Activated naive CD4-positive, alpha-beta T cell (primary cell): ENCODE results near the gene PLEKHN1.
"Not testable (repeated sequence)": the region's sequence is repeated elsewhere in the genome, so short reads cannot be mapped to it uniquely, and the experiment has no call there.

Source experiments
- DNase-seq, 4 experiments: peaks; one replicate each; lab custom pipeline; 2025; lab: John Stamatoyannopoulos, UW

PLEKHN1 gene

DNA sequence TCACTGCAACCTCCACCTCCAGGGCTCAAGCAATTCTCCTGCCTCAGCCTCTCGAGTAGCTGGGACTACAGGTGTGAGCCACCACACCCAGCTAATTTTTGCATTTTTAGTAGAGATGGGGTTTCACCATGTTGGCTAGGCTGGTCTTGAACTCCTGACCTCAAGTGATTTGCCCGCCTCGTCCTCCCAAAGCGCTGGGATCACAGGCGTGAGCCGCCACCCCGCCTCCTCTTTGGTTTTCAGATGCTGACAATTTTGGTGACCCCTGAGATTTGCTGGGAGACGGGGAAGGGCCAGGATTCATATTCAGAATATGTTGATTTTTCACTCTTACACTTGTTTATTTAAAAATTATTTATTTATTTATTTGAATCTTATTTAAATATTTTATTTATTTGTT is 43.8 kb downstream of the PLEKHN1 start:
- not testable (repeated sequence) for DNase-seq

DNA sequence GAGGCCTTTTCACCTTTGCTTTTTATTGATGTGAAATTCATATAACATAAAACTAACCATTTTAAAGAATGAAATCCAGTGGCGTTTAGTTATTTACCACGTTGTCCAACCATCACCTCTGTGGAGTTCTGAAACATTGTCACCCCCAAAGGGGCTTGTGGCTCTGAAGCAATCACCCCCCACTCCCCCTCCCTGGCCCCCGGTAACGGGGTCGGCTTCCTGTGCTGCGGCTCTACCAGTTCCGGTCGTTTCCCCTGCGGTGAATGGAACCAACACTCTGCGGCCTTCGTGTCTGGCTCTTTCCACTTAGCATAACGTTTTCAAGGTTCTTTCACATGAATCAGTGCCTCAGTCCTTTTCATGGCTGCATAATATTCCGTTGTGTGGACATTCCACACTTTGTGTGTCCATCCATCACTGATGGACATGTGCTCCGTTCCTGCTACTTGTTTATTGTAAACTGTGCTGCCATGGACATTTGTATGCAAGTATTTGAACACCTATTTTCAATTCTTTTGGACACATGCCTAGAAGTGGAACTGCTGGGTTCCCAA is 45.2 kb downstream of the PLEKHN1 start:
- no peak for DNase-seq

DNA sequence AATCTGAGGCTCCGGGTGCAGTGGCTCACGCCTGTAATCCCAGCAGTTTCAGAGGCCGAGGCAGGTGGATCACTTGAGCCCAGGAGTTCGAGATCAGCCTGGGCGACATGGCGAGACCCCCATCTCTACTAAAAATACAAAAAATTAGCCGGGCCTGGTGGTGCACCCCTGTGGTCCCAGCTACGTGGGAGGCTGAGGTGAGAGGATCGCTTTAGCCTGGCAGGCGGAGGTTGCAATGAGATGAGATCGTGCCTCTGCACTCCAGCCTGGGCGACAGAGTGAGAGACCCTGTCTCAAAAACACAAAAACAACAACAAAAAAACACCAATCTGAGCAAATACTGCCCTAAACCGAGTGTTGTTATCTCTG is 46.4 kb downstream of the PLEKHN1 start:
- not testable (repeated sequence) for DNase-seq

DNA sequence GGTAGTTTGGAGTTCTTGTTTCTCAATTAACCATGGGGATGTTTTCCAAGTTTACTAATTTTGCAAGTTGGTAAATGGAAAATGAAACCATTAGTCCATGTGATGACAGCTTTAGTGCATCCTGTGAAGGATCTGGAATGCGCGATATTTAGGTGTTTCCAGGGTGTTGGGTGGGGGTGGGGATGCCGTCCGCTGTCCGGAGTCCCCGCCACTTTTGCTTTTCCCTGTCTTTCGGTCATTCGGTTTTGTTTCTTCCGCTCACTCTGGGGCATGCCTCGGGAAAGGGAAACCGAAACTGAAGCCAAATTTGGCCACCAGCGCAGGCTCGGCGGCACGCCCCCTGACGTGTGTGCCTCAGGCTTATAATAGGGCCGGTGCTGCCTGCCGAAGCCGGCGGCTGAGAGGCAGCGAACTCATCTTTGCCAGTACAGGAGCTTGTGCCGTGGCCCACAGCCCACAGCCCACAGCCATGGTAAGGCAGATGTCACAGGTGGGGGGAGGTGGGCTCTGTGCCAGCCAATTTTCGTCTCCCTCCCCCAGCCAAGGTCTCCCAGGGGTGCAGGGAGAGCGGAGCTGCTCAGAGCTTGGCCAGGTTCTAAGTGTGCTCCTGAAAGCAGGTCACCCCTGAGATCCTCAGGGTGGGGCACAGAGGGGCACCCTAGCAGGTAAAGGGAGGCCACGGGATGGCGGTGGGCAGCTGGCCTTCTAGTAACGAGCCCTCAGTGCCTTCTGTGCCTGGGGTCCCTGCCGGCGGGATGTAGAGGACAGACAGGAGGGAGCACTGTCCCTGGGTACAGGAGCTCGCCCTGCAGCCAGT is 47.0 kb downstream of the PLEKHN1 start, which contains the start of gene ISG15:
Gene ISG15, plus strand, starts transcription at position 393 of the 817 bp plus-strand sequence. Its CDS starts 77 bp downstream, at position 470.
- DNase-seq: peak; percentile 45 to 89 (median 62)

DNA sequence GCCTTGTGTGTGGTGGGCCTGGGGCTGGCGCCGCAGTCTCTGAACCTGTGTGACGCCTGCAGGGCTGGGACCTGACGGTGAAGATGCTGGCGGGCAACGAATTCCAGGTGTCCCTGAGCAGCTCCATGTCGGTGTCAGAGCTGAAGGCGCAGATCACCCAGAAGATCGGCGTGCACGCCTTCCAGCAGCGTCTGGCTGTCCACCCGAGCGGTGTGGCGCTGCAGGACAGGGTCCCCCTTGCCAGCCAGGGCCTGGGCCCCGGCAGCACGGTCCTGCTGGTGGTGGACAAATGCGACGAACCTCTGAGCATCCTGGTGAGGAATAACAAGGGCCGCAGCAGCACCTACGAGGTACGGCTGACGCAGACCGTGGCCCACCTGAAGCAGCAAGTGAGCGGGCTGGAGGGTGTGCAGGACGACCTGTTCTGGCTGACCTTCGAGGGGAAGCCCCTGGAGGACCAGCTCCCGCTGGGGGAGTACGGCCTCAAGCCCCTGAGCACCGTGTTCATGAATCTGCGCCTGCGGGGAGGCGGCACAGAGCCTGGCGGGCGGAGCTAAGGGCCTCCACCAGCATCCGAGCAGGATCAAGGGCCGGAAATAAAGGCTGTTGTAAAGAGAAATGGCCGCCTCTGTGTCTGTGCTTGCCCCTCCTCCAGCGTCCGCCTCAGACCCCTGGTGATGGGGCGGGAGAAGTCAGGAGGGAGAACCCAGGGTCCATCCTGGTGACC is 47.8 kb downstream of the PLEKHN1 start:
- DNase-seq: peak in 1 of 4 experiments; percentile 28

DNA sequence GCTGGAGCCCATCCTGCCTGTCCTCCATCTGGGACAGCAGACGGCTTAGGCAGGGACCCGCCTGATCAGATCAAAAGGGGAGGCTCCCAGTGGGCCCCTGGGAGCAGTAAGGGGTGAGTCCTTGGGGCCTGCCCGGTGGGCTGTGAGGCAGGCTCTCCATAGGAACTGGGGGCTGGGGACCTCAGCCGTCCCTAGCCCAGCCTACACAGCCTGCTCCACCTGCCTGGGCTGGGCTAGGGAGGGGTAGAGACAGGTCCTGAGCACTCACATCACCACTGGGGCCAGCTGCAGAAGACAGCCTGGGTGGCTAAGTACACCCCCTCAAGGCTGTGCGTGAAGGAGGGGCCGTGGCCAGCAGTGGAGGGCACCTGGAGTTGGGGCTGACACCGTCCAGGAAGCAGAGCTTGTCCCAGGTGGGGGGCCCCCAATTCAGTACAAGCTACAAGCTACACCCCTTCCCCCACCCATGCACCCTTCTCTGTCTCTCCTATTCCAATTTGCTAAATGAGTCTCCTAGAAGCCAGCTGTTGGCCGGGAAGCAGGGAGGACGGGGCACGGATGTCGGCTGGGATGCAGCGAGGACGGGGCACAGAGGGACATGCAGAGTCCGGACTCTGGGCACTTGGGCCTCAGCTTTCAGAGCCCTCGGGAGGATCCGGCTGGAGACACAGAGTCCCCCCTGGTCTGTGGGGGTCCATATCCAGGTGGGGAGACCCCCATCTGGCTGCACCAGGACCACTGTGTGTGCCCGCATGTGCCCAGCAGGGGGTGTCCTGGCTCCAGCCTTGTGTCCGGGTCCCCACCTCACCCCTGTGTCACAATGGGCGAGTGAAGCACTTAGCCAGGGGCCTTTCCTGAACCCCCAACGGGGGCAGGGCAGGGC is 48.8 kb downstream of the PLEKHN1 start:
- DNase-seq: no peak

DNA sequence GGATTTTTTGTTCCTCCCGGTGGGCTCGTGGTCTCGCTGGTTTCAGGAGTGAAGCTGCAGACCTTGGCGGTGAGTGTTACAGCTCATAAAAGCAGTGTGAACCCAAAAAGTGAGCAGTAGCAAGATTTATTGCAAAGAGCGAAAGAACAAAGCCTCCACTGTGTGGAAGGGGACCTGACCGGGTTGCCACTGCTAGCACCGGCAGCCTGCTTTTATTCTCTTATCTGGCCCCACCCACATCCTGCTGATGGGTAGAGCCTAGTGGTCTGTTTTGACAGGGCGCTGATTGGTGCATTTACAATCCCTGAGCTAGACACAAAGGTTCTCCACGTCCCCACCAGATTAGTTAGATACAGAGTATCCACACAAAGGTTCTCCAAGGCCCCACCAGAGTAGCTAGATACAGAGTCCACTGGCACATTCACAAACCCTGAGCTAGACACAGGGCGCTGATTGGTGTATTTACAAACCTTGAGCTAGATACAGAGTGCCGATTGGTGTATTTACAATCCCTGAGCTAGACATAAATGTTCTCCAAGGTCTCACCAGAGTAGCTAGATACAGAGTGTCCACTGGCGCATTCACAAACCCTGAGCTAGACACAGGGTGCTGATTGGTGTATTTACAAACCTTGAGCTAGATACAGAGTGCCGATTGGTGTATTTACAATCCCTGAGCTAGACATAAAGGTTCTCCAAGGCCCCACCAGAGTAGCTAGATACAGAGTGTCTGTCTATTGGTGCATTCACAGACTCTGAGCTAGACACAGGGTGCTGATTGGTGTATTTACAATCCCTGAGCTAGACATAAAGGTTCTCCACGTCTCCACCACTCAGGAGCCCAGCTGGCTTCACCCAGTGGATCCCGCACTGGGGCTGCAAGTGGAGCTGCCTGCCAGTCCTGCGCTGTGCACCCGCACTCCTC is 51.4 kb downstream of the PLEKHN1 start:
- not testable (repeated sequence) for DNase-seq

DNA sequence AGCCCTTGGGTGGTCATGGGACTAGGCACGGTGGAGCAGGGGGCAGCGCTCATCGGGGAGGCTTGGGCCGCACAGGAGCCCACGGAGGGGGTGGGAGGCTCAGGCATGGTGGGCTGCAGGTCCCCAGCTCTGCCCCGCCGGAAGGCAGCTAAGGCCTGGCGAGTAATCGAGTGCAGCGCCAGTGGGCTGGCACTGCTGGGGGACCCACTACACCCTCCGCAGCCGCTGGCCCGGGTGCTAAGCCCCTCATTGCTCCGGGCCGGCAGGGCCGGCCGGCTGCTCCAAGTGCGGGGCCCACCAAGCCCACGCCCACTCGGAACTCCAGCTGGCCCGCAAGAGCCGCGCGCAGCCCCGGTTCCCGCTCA is 52.0 kb downstream of the PLEKHN1 start:
- not testable (repeated sequence) for DNase-seq

DNA sequence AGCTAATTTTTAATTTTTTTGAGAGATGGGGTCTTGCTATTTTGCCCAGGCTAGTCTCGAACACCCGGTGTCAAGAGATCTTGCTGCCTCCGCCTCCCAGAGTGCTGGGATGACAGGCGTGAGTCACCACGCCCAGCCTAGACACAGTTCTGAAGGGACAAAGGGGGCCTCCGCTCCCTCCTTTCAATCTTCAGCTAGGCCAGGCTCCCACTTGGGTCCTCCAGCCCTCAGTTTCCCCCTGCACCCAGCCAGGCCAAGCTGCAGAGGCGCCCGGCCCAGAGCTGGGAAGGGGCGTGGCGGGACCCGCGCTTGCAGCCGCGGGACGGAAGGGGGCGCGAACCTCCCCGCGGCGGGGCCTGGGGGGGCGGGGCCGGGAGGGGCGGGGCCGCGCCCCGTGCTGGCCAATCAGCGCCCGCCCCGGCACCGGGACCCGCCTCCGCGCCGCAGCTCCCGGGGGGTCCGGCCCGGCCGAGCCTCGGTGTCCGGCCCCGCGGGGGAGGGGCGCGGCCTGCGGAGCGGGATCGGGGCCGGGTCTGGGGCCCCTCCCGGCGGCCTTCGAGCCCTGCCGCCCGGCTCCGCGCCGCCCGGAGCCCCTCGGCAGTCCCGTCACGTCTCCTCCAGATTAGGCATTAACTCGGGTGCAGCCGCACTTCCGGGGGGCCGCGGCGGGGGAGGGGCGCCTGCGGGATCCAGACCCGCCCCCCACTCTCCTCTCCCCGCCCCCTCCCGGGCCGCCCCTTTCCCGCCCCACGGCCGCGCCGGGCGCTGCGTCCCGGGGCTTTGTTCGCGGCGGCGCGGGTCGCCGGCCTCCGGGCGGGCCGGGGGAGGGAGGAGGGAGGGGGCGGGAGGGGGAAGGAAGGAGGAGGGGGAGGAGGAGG is 53.1 kb downstream of the PLEKHN1 start:
- DNase-seq: peak; percentile 49 to 83 (median 60)

DNA sequence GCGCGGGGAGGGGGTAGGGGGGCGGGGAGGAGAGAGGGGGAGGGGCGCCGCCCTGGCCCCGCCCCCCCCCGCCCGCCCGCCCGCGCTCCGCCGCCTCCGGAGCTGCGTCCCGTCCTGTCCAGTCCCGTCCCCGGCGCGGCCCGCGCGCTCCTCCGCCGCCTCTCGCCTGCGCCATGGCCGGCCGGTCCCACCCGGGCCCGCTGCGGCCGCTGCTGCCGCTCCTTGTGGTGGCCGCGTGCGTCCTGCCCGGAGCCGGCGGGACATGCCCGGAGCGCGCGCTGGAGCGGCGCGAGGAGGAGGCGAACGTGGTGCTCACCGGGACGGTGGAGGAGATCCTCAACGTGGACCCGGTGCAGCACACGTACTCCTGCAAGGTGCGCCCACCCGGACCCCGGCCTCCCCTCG is 53.7 kb downstream of the PLEKHN1 start, which contains the start of gene AGRN:
Gene AGRN, plus strand, starts transcription at position 121 of the 405 bp plus-strand sequence. Its CDS starts 53 bp downstream, at position 174.
- no peak for DNase-seq

DNA sequence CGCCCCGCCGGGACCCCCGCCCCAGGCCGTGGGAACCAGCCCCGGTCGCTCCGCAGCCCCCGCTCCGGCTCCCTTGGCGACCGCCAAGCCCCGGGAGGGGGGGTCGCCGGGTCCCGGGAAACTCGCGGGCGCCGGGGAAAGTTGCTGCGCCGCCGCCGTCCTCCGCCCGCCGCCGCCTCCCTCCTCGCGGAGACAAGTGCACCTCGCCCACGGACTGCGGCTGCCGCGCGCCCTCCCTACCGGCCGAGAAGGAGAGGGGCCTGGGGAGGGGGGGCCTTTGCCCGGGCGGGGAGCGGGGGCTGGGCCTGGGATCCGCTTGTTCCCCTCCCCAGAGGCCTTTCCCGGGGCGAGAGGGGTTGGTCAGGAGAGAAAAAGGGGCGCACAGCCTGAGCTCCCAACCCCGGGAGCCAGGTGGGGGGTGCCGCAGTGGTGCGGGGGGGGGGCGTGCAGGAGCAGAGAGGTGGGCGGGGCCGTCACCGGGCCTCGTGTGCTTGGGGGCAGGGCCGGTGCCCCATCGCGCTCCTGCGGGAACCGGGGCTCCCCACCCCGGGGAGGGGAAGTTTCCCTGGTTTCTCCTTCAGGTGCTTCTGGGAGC is 54.2 kb downstream of the PLEKHN1 start:
- peak in 1 of 4 experiments; percentile 45 for DNase-seq

DNA sequence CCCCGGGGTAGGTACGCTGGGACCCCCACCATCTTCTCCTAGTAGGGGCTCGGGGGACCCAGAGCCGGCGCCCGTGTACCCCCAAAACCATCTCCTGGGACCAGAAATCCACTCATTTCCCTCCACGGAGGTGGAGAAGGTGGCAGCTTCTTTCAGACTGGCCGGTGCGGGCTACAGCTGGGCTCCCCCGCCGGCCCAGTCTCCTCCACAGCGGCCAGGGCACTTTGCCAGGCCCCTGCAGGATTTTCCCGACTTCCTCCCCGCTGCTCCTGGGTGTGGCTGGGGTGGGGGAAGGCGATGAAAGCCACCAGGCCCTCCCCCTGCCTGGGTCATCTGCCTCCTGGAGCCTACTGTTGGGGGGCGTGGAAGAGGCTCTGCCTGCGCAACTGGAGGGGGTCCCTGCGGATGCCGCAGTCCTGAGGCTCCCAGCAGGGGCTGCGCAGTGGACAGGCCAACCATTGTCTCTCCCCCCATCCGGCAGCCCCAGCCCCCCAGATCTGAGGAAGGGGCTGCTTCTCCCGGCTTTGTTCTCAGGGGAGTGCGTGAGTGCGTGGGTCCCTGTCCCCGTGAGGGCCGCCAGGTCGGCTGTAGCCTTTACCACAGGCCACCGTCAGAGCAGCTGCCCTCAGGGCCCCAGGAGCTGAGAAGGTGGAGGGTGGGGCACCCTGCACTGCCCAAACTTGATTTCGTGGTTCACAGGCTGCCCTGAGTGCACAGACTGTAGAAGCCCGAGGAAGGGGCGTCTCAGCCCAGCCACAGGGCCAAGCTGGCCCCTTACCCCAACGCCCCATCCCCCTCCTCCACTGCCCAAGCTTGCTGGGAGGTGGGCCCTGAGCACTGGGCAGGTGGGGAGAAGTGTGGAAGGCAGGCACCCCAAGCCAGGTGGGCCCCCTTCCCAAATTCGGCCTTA is 55.0 kb downstream of the PLEKHN1 start:
- no peak for DNase-seq

DNA sequence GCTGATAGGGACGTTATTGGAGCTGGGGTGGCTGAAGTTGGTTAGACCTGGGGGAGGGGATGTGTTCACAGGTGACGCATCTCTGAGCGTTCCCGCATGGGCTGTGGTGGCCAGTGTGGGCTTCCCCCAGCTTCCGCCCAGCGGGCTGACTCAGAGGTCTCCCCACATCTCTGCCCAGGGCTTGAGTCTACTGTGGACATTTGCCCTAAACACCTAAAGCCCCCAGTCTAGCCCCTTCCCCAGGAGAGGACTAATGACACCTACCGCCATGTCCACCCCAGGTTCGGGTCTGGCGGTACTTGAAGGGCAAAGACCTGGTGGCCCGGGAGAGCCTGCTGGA is 55.6 kb downstream of the PLEKHN1 start:
- no peak for DNase-seq

DNA sequence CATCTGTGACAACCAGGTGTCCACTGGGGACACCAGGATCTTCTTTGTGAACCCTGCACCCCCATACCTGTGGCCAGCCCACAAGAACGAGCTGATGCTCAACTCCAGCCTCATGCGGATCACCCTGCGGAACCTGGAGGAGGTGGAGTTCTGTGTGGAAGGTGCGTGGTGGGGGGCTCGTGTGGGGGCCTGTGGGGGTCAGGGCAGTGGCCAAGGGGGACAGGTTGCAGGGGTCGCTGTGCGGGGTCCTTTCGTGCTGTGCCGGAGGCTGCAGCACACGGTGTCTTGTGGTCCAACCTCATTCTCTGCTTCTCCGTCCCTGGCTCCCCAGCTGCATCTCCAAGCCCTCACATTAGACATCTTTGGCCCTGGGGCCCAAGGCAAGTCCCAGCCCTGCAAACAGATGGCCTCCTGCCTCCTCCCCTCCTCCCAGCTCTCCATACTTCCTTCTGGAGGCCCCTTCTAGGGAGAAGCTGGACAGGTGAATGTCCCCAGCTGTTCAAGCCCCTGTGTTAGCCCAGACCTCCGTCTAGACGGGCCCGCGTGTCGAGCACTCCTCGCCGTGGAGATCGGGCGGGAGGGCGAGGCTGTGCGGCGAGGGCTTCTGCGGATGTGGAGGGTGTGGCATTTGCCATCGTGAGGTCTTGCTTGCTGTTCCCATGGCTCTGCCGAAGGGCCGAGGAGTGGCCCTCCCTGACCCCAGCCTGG is 56.2 kb downstream of the PLEKHN1 start:
- no peak for DNase-seq

DNA sequence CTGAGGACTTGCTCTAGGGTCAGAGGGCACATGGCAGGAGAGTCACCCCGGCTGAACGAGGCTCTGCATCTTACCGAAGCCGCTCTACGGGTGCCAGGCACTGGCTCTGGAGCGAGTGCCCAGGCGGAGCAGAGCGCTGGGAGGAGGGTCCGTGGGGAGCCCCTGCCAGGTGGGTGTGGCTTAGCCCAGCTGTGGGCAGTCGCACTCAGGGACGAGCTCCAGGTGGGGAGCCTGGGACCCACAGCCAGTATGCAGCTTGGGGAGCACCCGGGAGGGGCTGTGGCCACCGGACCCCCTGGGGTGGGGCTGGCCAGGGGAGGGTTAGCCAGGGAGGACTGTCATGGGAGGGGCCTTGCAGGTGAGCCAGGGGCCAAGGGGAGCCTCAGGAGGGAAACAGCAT is 57.4 kb downstream of the PLEKHN1 start:
- DNase-seq: no peak

DNA sequence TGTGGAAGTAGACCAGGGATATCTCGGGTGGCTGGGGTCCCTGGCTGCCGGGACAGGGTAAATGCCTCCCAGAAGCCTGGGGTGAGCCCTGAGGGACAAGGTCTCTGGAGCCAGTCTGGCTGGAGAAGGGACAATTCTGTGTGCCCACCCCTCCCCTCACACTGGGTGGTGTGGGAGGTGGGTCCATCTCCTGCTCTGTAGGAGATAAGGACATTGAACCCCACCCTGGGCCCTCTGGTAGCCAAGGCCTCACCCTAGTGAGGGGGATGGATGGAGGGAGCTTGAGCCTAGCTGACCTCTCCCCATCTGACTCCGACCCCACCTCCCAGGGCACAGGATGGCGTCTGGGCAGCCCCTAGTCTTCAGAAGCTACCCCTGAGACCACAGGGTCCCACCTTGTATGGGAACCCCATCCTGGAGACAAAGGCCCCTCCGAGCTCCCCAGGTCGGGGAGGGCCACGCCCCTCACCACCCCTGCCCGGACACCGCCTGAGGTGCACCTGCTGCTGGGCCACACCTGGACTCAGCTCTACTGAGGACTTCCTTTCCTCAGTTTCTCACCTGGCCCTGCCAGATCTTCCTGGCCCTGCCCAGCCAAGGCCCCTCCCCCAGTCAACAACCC is 58.0 kb downstream of the PLEKHN1 start:
- DNase-seq: no peak
